GM19238 (cell line): ENCODE data around the gene GRAMD1C.
"Not testable (repeated sequence)": the region's sequence is repeated elsewhere in the genome, so short reads cannot be mapped to it uniquely, and the experiment has no call there.

ENCODE experiments used
- DNase-seq: peaks from one replicate; pipeline ENCODE4 v3.0.0; 2011; ENCODE audit warnings: low spot score; ENCODE audit not compliant: insufficient read length

Gene GRAMD1C

GRCh38 chr3:113838631-113839209, at the start of gene GRAMD1C:
Gene GRAMD1C, plus strand, starts transcription at chr3:113838788. Its CDS starts 122 bp downstream, at chr3:113838910.
- DNase-seq: peak; percentile 74

- DNase-seq: no peak
These were observed 47.2 kb upstream of the GRAMD1C start for GRCh38 chr3:113791381-113791780.

- no peak for DNase-seq
These were observed 44.1 kb upstream of the GRAMD1C start for GRCh38 chr3:113794526-113794925.

- no peak for DNase-seq
These were observed 42.9 kb upstream of the GRAMD1C start for GRCh38 chr3:113795693-113796092.

- no peak for DNase-seq
These were observed 35.7 kb upstream of the GRAMD1C start for GRCh38 chr3:113802795-113803455.

- DNase-seq: no peak
These were observed 33.9 kb upstream of the GRAMD1C start for GRCh38 chr3:113804661-113805060.

GRCh38 chr3:113805249-113805648, 33.3 kb upstream of the GRAMD1C start:
- DNase-seq: no peak

- no peak for DNase-seq
These were observed 25.7 kb upstream of the GRAMD1C start for GRCh38 chr3:113812854-113813253.

- no peak for DNase-seq
These were observed 18.7 kb upstream of the GRAMD1C start for GRCh38 chr3:113819866-113820265.

- peak; percentile 19 for DNase-seq
These were observed 13.5 kb upstream of the GRAMD1C start for GRCh38 chr3:113825090-113825489.

GRCh38 chr3:113828600-113828999, 10.0 kb upstream of the GRAMD1C start:
- no peak for DNase-seq

- DNase-seq: no peak
These were observed 8.8 kb upstream of the GRAMD1C start for GRCh38 chr3:113829576-113830354.

GRCh38 chr3:113831103-113831355, 7.6 kb upstream of the GRAMD1C start:
- DNase-seq: no peak

GRCh38 chr3:113832477-113833164, 6.0 kb upstream of the GRAMD1C start:
- DNase-seq: no peak

GRCh38 chr3:113834983-113835382, 3.6 kb upstream of the GRAMD1C start:
- DNase-seq: no peak

- no peak for DNase-seq
These were observed 963 bp downstream of the GRAMD1C start for GRCh38 chr3:113839551-113839950.

GRCh38 chr3:113844622-113845222, 6.1 kb downstream of the GRAMD1C start:
- peak; percentile 11 for DNase-seq

GRCh38 chr3:113847247-113847646, 8.7 kb downstream of the GRAMD1C start:
- no peak for DNase-seq

- no peak for DNase-seq
These were observed 9.3 kb downstream of the GRAMD1C start for GRCh38 chr3:113847664-113848461.

- DNase-seq: not testable (repeated sequence)
These were observed 10.5 kb downstream of the GRAMD1C start for GRCh38 chr3:113849071-113849470.

GRCh38 chr3:113849841-113850240, 11.3 kb downstream of the GRAMD1C start:
- not testable (repeated sequence) for DNase-seq
